Lung (tissue), 12 donors: Measurements from ENCODE around the gene PKN3. TPM values are rescaled to one million over a fixed set of nuclear protein-coding genes. Genes with fewer than 3 reads are reported as not detected.

Source experiments
- ATAC-seq: fragments of 200-7000 bp; cut with Tn5 transposase; one replicate; pipeline ENCODE4 v1.9.1; 2020; ENCODE audit warnings: moderate number of reproducible peaks; ENCODE audit not compliant: insufficient read depth, low FRiP score
- DNase-seq, 3 donors: peaks; one replicate each; pipeline ENCODE4 v3.0.0-alpha.2; 2013 to 2017
- H3K27ac ChIP-seq, 2 donors: one replicate each; pipeline ENCODE4 v1.5.1; 2013; ENCODE audit warnings: mild to moderate bottlenecking in 2 of 2, moderate library complexity in 2 of 2, control low read depth in 1 of 2, inconsistent platforms in 1 of 2, low read depth in 1 of 2, low read length in 1 of 2
- H3K27me3 ChIP-seq, 3 donors: one replicate each; pipeline ENCODE4 v1.5.1; 2013; ENCODE audit warnings: low read length in 2 of 3; ENCODE audit not compliant: control insufficient read depth in 3 of 3, insufficient read depth in 3 of 3
- H3K36me3 ChIP-seq, 4 donors: one replicate each; pipeline ENCODE4 v1.5.1; 2013; ENCODE audit warnings: low read length in 4 of 4, mild to moderate bottlenecking in 1 of 4, moderate library complexity in 1 of 4; ENCODE audit not compliant: control insufficient read depth in 4 of 4, insufficient read depth in 4 of 4
- H3K4me1 ChIP-seq, 5 donors: one replicate each; pipeline ENCODE4 v1.5.1; 2013; ENCODE audit warnings: low read length in 5 of 5, mild to moderate bottlenecking in 2 of 5, moderate library complexity in 1 of 5; ENCODE audit not compliant: control insufficient read depth in 5 of 5, insufficient read depth in 5 of 5
- H3K4me3 ChIP-seq: one replicate; pipeline ENCODE4 v1.5.1; 2013; ENCODE audit warnings: mild to moderate bottlenecking, control low read depth, moderate library complexity
- H3K9ac ChIP-seq, 2 donors: one replicate each; pipeline ENCODE4 v1.5.1; 2013; ENCODE audit warnings: low read length in 2 of 2, control low read depth in 1 of 2; ENCODE audit not compliant: insufficient read depth in 1 of 2
- H3K9me3 ChIP-seq, 4 donors: one replicate each; pipeline ENCODE4 v1.5.1; 2013; ENCODE audit warnings: low read length in 3 of 4, mild to moderate bottlenecking in 1 of 4, moderate library complexity in 1 of 4; ENCODE audit not compliant: control insufficient read depth in 4 of 4, insufficient read depth in 3 of 4
- CTCF ChIP-seq: IDR thresholded peaks from 2 replicates; pipeline ENCODE4 v1.5.1; 2012; ENCODE audit warnings: mild to moderate bottlenecking; ENCODE audit errors: control extremely low read depth, extremely low read depth
- WGBS, 2 donors: extraction: QIAGEN DNeasy Blood & Tissue Kit; methylation state at CpG; one replicate each; pipeline ENCODE4 v1.1.7; 2013; 5-methylcytosine and 5-hydroxymethylcytosine counted together
- polyA plus RNA-seq, 2 donors: library from polyadenylated mRNA; stranded (reverse); fragments of 200-250 nt; gene quantifications; one replicate each; pipeline ENCODE4 v1.2.1, GENCODE V29; 2013
- total RNA-seq, 2 donors: library from RNA; depleted of rRNA in 1 of 2; stranded (reverse); fragments of >200 nt in 1 of 2; gene quantifications; one replicate each; pipeline ENCODE4 v1.2.1, GENCODE V29; 2014 to 2021
- donor health status: control.
- donor health status: control.
- donor health status: Bipolar disorder and iron deficiency.
- donor health status: healthy.
- donor health status: DM: yes; HTN: yes; CAD: no.

PKN3 gene
- total and polyA plus RNA-seq, 4 donors, result 4.1 to 19.3 (median 10.8) TPM

GRCh38 chr9:128724744-128725211, 22.5 kb downstream of the PKN3 start:
- H3K9ac ChIP-seq, result no peak overlapping the region
- WGBS, 2 donors, result 23 to 34% methylated on average over 10 of the region's 10 CpGs
- peak overlapping the region; percentile 45 for H3K4me3 ChIP-seq
- H3K36me3 ChIP-seq, result peaks cover 0 to 16% (median 0%) of the 10 kb centered on the region in 4 donors
- H3K27ac ChIP-seq, result peak overlapping the region; percentile 30 to 73
- no peaks in the 10 kb centered on the region for H3K9me3 ChIP-seq
- no peaks in the 10 kb centered on the region for H3K27me3 ChIP-seq
- peak; percentile 48 to 58 (median 54) for DNase-seq
- ATAC-seq, result peak; percentile 24
- H3K4me1 ChIP-seq, result peaks cover 0 to 5% (median 0%) of the 10 kb centered on the region in 5 donors
- TF ChIP-seq CTCF, result no peak

- TF ChIP-seq CTCF, result no peak
- 83 to 86% methylated on average over 5 of the region's 5 CpGs for WGBS, 2 donors
- no peak overlapping the region for H3K27ac ChIP-seq
- DNase-seq (no peak), ATAC-seq (no peak)
- peaks cover 0 to 17% (median under 1%) of the 10 kb centered on the region in 4 donors for H3K36me3 ChIP-seq
- H3K9ac ChIP-seq, result no peak overlapping the region
- peaks cover 0 to 5% (median 0%) of the 10 kb centered on the region in 5 donors for H3K4me1 ChIP-seq
- no peaks in the 10 kb centered on the region for H3K9me3 ChIP-seq
- H3K27me3 ChIP-seq, result no peaks in the 10 kb centered on the region
- H3K4me3 ChIP-seq, result no peak overlapping the region
Observed at GRCh38 chr9:128727640-128728248, 25.4 kb downstream of the PKN3 start.

- Histone ChIP-seq H3K27me3 (no peaks in the 10 kb centered on the region), H3K27ac (no peak overlapping the region), H3K9ac (no peak overlapping the region), H3K4me1 (peaks cover 0 to 5% (median 0%) of the 10 kb centered on the region in 5 donors), H3K36me3 (peaks cover 0 to 20% (median 2%) of the 10 kb centered on the region in 4 donors), H3K9me3 (no peaks in the 10 kb centered on the region), H3K4me3 (no peak overlapping the region)
- DNase-seq (no peak), ATAC-seq (no peak)
- 76 to 85% methylated on average over 7 of the region's 7 CpGs for WGBS, 2 donors
- TF ChIP-seq CTCF, result no peak
Observed at GRCh38 chr9:128728298-128728697, 26.0 kb downstream of the PKN3 start.
